Transverse colon (tissue), 4 donors: ENCODE results near the gene PEX14.

Experiments used
- CTCF ChIP-seq, 5 experiments: fragments of 200-600 bp in 3 of 5; fragments of 450-650 bp in 2 of 5; sonication (generic) in 3 of 5; IDR thresholded peaks; 1 replicate in 2 of 5; 2 replicates in 3 of 5; pipeline ENCODE4 v1.5.1; 2016 to 2017; ENCODE audit warnings: antibody characterized with exemption in 5 of 5, inconsistent platforms in 3 of 5, mild to moderate bottlenecking in 2 of 5, moderate library complexity in 1 of 5
- EP300 ChIP-seq: sonication (generic); formaldehyde crosslinking; IDR thresholded peaks from one replicate; pipeline ENCODE4 v1.6.1; 2017; ENCODE audit warnings: antibody characterized with exemption, low read depth
- POLR2A ChIP-seq: fragments of 450-650 bp; IDR thresholded peaks from one replicate; pipeline ENCODE4 v1.6.1; 2016; ENCODE audit warnings: antibody characterized with exemption, mild to moderate bottlenecking, moderate library complexity
- POLR2AphosphoS5 ChIP-seq, 3 donors: sonication (generic); formaldehyde crosslinking; IDR thresholded peaks; one replicate each; pipeline ENCODE4 v1.6.1; 2016; ENCODE audit warnings: antibody characterized with exemption in 3 of 3

GRCh38 chr1:10467078-10467477 is 7.7 kb upstream of the PEX14 start:
- TF ChIP-seq POLR2A (no peak), CTCF (IDR thresholded peaks at IDR 0.05) (no peak), POLR2AphosphoS5 (IDR thresholded peaks at IDR 0.05) (no peak), EP300 (no peak)
